Neural cell (in vitro differentiated cells): ENCODE results near the gene LDAH. TPM values are rescaled to one million over a fixed set of nuclear protein-coding genes. Genes with fewer than 3 reads are reported as not detected.

ENCODE experiments used
- H2AFZ ChIP-seq: fragments of 200-600, 300-800 bp; sonication (generic), shearing (Covaris generic); 2 replicates; pipeline ENCODE4 v1.6.0; 2014; ENCODE audit warnings: low read depth, mild to moderate bottlenecking, antibody characterized with exemption, low read length, moderate library complexity
- H3F3A ChIP-seq: fragments of 200-600 bp; shearing (Covaris generic); 2 replicates; pipeline ENCODE4 v1.6.1; 2016; ENCODE audit warnings: mild to moderate bottlenecking, moderate library complexity, mixed read lengths, antibody characterized with exemption, low read length; ENCODE audit not compliant: insufficient read depth, poor library complexity, severe bottlenecking
- H3K27ac ChIP-seq: fragments of 200-600, 300-800 bp; sonication (generic), shearing (Covaris generic); 2 replicates; pipeline ENCODE4 v1.5.1; 2014; ENCODE audit warnings: mild to moderate bottlenecking, low read length, moderate library complexity
- H3K27me3 ChIP-seq: fragments of 300-800, 200-600 bp; sonication (generic), shearing (Covaris generic); 2 replicates; pipeline ENCODE4 v1.6.0; 2014; ENCODE audit warnings: mild to moderate bottlenecking, low read depth, low read length, moderate library complexity; ENCODE audit not compliant: insufficient read depth
- H3K36me3 ChIP-seq: fragments of 300-800, 200-600 bp; sonication (generic), shearing (Covaris generic); 2 replicates; pipeline ENCODE4 v1.5.1; 2014; ENCODE audit warnings: mild to moderate bottlenecking, antibody characterized with exemption, low read length, moderate library complexity; ENCODE audit not compliant: insufficient read depth
- H3K4me2 ChIP-seq: fragments of 300-800, 200-600 bp; sonication (generic), shearing (Covaris generic); 2 replicates; pipeline ENCODE4 v1.6.0; 2014; ENCODE audit warnings: mild to moderate bottlenecking, low read length
- H3K4me3 ChIP-seq: fragments of 300-800, 200-600 bp; sonication (generic), shearing (Covaris generic); 2 replicates; pipeline ENCODE4 v1.5.1; 2014; ENCODE audit warnings: mild to moderate bottlenecking, low read length, moderate library complexity
- H3K79me2 ChIP-seq: fragments of 200-600 bp; shearing (Covaris generic); replicated peaks from 2 replicates; pipeline ENCODE4 v1.6.0; 2014; ENCODE audit warnings: mild to moderate bottlenecking, low read length, moderate library complexity; ENCODE audit not compliant: insufficient read depth
- H3K9ac ChIP-seq: fragments of 300-800, 200-600 bp; sonication (generic), shearing (Covaris generic); 2 replicates; pipeline ENCODE4 v1.6.1; 2016; ENCODE audit warnings: mild to moderate bottlenecking, low read length, mixed read lengths
- H3K9me2 ChIP-seq: fragments of 200-600 bp; shearing (Covaris generic); 2 replicates; pipeline ENCODE4 v1.6.1; 2016; ENCODE audit warnings: mild to moderate bottlenecking, low read length, mixed read lengths; ENCODE audit not compliant: insufficient read depth
- H3K9me3 ChIP-seq: fragments of 200-600, 300-800 bp; sonication (generic), shearing (Covaris generic); 2 replicates; pipeline ENCODE4 v1.6.1; 2016; ENCODE audit warnings: mild to moderate bottlenecking, mixed run types, low read length, moderate library complexity, mixed read lengths
- H4K20me1 ChIP-seq: fragments of 200-600 bp; shearing (Covaris generic); 2 replicates; pipeline ENCODE4 v1.6.1; 2016; ENCODE audit warnings: mild to moderate bottlenecking, mixed run types; ENCODE audit not compliant: insufficient read depth
- CTCF ChIP-seq: fragments of 450-650 bp; IDR thresholded peaks from 2 replicates; pipeline ENCODE4 v1.5.1; 2014; ENCODE audit warnings: antibody characterized with exemption, mild to moderate bottlenecking, moderate library complexity; ENCODE audit not compliant: poor library complexity, severe bottlenecking
- EP300 ChIP-seq: fragments of 450-650 bp; conservative IDR thresholded peaks from 2 replicates; pipeline ENCODE4 v1.6.1; 2014; ENCODE audit warnings: antibody characterized with exemption, mild to moderate bottlenecking, moderate library complexity; ENCODE audit not compliant: poor library complexity, severe bottlenecking
- EZH2 ChIP-seq: fragments of 200-600, 300-800 bp; shearing (Covaris generic), sonication (generic); IDR thresholded peaks from 2 replicates; pipeline ENCODE4 v1.6.1; 2014; ENCODE audit warnings: antibody characterized with exemption, low read length, borderline replicate concordance, mild to moderate bottlenecking; ENCODE audit not compliant: insufficient read depth, poor library complexity, severe bottlenecking
- MXI1 ChIP-seq: fragments of 450-650 bp; conservative IDR thresholded peaks from 2 replicates; pipeline ENCODE4 v1.6.1; 2014; ENCODE audit warnings: antibody characterized with exemption, mild to moderate bottlenecking; ENCODE audit not compliant: poor library complexity, severe bottlenecking
- POLR2AphosphoS5 ChIP-seq: IDR thresholded peaks from 2 replicates; pipeline ENCODE4 v1.6.1; 2012
- RAD21 ChIP-seq: fragments of 450-650 bp; conservative IDR thresholded peaks from 2 replicates; pipeline ENCODE4 v1.6.1; 2014; ENCODE audit warnings: antibody characterized with exemption, mild to moderate bottlenecking, moderate library complexity
- REST ChIP-seq: IDR thresholded peaks from 2 replicates; pipeline ENCODE4 v1.6.1; 2012; ENCODE audit warnings: borderline replicate concordance
- SMC3 ChIP-seq: fragments of 450-650 bp; conservative IDR thresholded peaks from 2 replicates; pipeline ENCODE4 v1.6.1; 2014; ENCODE audit warnings: antibody characterized with exemption, mild to moderate bottlenecking, moderate library complexity; ENCODE audit not compliant: poor library complexity
- TAF1 ChIP-seq: IDR thresholded peaks from 2 replicates; pipeline ENCODE4 v1.6.1; 2012; ENCODE audit warnings: low read depth
- polyA plus RNA-seq: library from polyadenylated mRNA; depleted of rRNA; stranded (reverse); fragments of >200 nt; gene quantifications from 2 replicates; pipeline ENCODE4 v1.2.3, GENCODE V29; 2014

The LDAH gene
- polyA plus RNA-seq, 1 donor from 2014 or later, result 44.1 TPM

- Histone ChIP-seq H3K4me3 (no peak overlapping the region), H2AFZ (no peak overlapping the region), H4K20me1 (no peaks in the 10 kb centered on the region), H3K9me2 (no peaks in the 10 kb centered on the region), H3K9ac (no peak overlapping the region), H3K4me2 (no peak overlapping the region), H3F3A (no peaks in the 10 kb centered on the region), H3K79me2 (no peaks in the 10 kb centered on the region), H3K27ac (no peak overlapping the region), H3K9me3 (no peaks in the 10 kb centered on the region), H3K36me3 (no peaks in the 10 kb centered on the region), H3K27me3 (no peaks in the 10 kb centered on the region)
- no peak for TF ChIP-seq REST
- no peak for TF ChIP-seq CTCF
- no peak for TF ChIP-seq MXI1
- no peak for TF ChIP-seq EZH2
- TF ChIP-seq EP300, result no peak
- no peak for TF ChIP-seq POLR2AphosphoS5
- no peak for TF ChIP-seq TAF1
- no peak for TF ChIP-seq SMC3
- no peak for TF ChIP-seq RAD21
Measured at GRCh38 chr2:20706217-20706616, 116.7 kb downstream of the LDAH start.

- Histone ChIP-seq H4K20me1 (no peaks in the 10 kb centered on the region), H3K36me3 (no peaks in the 10 kb centered on the region), H3K27ac (no peak overlapping the region), H3K9me2 (no peaks in the 10 kb centered on the region), H3F3A (no peaks in the 10 kb centered on the region), H3K79me2 (no peaks in the 10 kb centered on the region), H3K4me3 (no peak overlapping the region), H3K4me2 (no peak overlapping the region), H3K9me3 (no peaks in the 10 kb centered on the region), H2AFZ (no peak overlapping the region), H3K9ac (no peak overlapping the region), H3K27me3 (no peaks in the 10 kb centered on the region)
- TF ChIP-seq TAF1 (no peak), EZH2 (no peak), REST (no peak), POLR2AphosphoS5 (no peak), MXI1 (no peak), EP300 (no peak), RAD21 (no peak), SMC3 (no peak), CTCF (no peak)
Measured at GRCh38 chr2:20704886-20705285, 118.0 kb downstream of the LDAH start.
